Measurements from ENCODE around the gene NOTCH2.
"Not testable (repeated sequence)": the region's sequence is repeated elsewhere in the genome, so short reads cannot be mapped to it uniquely, and the experiment has no call there.

The NOTCH2 gene

DNA sequence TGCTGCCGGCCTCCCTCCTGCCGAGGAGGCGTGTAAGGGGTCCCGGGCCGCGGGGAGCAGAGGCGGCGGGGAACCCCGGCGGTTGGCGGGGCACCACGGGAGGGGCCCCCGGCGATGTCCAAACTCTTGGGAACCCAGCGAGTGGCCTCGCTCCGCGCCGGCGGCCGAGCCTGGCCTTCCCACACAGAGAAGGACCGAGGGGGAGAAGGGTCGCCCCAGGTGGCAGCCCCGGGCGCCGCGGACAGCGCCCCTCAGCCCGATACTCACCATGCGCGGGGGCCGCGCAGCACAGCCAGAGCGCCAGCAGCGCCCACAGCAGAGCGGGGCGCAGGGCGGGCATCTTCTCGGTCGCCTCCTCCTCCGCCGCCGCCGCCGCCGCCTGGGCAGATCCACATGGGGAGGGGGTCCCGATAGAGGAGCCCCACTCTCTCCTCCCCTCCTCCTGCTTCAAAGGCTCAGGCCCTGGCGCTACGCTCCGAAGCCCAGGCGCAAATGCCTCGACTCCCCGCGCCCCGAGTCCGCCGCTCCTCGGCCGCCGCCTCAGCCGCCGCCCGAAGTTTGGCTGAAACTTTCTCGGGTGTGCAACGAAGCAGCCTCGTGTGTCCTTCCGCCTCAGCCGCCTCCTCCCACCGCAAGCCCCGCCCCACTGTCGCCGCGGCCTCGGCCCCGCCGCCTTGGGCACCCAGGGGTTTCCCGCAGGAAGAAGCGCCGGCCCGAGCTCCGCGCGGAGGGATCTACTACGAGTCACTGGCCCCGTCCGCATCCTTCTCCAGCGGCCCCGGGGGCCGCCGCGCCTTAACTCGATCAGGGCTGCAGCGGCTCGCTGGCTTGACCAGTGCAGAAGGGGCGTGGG lies at the start of gene NOTCH2:
Gene NOTCH2, minus strand, starts transcription at position 596 of the 853 bp plus-strand sequence. Its CDS starts 256 bp downstream, at position 340.
- DNase-seq, result peak; percentile 55

DNA sequence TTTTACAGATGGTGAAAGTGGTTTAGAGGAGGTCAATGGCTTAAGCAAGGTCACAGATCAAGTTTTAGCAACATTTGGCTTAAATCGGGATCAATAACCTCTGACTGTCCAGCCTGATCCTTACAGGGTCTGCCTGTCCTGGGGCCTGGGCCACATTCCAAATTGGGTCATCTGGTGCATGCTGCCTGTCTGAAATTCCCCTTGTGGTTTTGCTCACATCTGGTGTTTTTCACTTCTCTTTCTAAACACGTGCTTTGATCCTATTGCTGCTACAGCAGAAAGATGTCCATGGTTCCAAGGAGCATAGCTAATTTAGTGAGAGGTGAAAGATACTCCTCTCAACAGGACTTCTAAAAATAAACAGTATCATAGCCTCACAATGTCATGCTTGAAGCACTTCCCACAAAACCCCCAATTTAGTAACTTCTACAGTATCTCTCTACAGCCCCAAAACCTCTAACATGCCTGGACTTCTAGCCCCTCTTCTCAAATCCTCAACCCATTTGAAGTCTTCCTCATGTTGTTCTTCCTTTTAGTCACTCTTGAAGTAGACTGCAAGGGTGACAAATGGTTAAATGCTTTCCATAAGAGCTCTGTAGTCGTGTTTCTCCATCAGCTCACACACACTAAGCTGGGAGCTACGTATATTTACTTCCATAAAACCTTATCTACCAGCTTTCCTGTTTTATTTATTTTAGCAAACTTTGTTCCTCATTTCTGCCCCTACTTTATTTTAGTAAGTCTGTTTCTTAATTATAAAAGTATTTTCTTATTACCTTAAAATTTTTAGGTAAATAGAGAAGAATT lies 48.1 kb upstream of the NOTCH2 start:
- DNase-seq, result not testable (repeated sequence)

DNA sequence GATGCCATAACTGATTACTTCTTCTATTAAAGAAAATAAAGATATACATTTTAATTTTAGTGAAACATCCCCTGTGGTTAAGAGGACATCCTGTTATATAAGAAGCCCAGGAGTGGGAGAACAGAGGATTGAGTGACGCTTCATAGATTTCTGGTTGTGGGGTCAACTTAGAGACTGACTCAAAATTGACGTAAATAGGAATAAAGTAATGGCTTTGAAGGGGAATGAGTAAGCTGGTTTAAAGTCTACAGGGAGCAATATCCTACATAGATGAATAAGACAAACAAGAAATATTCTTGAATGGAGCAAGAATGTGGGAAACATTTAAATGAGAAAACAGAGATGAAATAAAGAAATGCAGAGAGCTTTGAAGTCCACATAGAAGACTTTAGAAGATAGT lies 46.6 kb upstream of the NOTCH2 start:
- not testable (repeated sequence) for DNase-seq

DNA sequence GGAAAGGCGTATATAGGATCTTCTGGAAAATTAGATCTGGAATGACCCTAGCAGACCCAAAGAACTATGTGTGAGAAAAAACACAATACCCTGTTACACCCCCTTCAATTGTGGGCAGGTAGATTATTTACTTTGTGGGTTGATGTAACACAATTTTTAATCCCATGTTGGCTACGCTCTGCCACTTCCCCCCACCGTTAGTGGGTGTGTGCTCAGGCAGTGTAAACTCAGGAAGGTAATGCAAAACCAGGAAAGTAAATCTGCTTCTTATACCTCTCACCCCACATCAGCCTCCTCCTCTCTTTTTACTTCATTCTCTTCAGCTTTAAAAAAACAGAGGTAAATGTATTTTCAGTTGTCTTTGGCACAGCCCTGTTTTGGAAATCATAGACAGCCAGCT lies 43.7 kb upstream of the NOTCH2 start:
- DNase-seq, result not testable (repeated sequence)

DNA sequence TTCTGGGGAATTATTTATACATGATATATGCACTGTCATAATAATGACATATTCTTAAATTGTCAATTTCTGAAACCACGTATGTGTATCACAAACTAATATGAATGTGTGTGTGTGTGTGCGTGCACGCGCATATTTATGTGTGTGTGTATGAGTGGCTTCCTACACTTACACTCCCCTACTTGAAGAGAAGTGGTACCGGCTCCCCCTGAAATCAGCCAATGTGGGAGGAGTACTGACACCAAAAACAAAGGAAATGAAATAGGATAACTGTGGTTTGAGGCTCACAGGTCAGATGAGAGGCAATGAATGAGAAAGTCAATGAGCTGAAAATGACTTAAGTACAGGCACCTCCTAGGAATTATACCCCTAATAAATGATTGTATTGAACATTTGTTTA lies 42.8 kb upstream of the NOTCH2 start:
- DNase-seq, result not testable (repeated sequence)

DNA sequence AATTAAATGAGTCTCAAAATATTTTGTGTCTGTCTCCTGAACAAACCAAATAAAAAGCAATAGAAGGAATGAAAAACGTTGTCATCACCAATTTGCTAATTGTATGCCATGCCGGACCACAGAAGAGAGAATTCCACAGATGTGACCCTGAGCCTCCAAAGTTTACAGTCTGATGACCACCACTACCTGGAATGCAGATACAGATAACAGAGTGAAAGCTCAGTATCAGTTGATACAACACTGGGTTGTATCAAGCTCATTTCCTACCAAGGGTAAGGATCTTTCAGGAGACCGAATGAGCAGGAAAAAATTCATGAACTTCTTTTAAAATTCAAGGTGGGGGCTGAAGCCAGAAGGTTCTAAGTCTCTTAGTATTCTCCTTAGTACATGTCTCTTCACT lies 42.3 kb upstream of the NOTCH2 start:
- not testable (repeated sequence) for DNase-seq

DNA sequence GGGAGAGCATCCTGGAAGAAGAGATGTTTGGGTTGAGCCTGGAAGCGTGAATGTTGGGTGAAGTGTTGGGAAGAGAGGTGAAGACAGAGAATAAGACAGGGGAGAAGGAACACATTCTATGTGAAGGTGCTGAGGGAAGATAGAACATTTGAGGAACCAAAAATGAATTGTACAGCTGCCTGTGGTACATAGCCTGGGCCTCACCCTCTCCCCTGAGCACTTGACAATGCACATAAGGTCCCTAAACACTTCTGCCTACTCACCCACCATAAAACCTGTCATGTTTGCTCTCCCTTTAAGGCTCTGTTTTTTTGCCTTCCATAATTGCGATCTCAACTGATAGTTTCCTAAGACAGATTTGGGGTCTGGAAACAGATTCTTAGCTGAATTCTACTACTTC lies 41.5 kb upstream of the NOTCH2 start:
- not testable (repeated sequence) for DNase-seq

DNA sequence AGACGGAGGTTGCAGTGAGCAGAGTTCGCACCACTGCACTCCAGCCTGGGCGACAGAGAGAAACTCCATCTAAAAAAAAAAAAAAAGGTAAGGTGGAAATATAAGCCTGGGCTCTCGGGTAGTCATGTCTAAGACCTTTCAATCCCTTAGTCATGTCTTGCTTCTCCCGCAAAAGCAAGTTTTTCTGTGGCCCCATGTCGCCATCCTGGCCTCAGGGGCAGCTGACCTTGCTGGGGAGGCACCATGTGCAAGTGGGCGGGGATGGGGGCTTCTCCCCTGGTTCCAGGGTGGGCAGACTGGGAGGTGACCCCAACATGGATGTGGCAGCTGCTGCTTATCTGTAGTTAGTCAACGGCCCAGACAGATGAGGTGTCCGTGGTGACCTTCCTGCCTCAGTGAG lies 40.2 kb upstream of the NOTCH2 start:
- not testable (repeated sequence) for DNase-seq

DNA sequence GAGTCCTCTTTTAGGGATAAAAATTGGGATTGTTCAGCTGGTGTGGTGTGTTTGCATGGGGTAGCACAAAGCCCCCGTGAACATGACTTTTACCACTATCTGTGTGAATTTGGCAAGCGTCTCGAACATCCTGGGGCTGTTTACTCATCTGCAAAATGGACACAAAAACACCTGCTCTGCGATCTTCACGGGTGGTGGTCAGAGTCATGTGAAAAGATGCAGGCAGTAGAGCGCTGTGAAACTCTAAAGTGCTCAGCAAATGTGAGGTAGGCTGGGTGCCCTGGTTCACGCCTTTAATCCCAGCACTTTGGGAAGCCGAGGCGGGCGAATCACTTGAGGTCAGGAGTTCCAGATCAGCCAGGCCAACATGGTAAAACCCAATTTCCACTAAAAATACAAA lies 39.7 kb upstream of the NOTCH2 start:
- DNase-seq, result not testable (repeated sequence)

DNA sequence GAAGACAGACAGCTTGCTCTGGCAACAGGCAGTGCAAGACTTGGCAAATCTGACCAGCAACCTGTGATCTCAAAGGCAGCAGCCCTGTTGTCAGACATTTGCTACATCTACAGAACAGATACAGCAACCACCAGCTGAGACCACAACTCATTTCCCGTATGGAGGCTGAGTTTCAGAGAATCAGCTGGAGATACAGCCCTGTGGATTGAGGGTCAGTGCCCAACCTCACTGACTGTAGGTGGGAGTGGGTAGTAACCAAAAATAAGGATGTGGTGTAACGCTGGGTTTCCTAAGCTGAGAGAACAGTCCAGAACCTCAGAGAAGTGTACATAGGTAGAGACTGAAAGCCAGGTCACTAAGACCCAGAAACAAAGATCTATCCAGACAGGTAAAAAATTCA lies 35.8 kb upstream of the NOTCH2 start:
- DNase-seq, result not testable (repeated sequence)

DNA sequence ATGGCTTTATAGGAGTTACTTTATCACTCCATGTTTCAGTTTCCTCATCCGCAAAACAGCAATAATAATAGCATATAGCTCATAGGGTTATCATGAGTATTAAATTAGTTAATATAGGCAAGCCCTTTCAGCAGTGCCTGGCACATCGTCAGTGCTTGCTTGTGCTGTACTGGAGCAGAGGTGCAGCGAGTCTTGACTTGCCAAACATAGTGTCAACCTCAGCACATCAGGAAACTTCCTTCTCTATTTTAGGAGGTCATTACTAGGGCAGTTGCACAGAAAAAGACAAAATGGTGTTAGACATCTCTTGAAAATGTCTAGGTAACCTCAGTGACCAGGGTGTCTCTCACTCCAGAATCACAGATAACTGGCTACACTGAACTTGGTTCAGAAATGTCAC lies 34.3 kb upstream of the NOTCH2 start:
- not testable (repeated sequence) for DNase-seq

DNA sequence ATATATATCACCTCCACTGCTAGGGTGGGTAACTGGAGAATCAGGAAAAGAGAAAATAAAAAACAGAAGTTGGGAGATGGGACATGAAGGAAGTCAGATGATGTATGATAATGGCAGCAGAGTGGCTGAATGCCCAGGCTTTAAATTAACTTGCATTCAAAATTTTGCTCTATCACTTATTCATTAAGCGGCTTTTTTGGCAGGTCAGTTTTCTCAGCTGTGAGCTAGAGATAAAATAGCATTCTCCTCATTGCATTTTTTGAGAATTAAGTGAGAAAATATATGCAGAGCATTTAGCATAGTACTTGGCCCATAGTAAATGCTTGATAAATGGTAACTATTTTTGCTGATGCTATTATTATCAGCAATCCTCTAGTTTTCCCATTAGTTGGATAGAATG lies 32.1 kb upstream of the NOTCH2 start:
- not testable (repeated sequence) for DNase-seq

DNA sequence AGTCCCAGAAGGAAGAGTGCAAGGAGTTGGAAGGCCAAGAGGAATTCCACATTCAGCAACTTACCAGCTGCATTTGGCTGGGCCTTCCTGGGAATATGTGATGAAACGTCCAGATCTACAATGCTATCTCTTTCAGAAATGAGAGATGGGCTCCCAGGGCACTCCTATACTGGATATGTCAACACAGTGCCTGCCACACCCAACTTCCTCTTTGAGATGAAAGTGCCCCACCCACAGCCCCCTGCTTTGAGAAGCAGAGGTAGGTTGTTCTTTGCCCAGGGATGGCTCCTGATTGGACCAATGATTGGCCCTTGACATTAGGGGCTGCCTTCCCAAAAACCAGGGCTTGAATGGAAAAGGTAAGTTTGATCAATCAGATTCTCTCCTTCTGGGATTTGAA lies 31.1 kb upstream of the NOTCH2 start:
- DNase-seq, result not testable (repeated sequence)

DNA sequence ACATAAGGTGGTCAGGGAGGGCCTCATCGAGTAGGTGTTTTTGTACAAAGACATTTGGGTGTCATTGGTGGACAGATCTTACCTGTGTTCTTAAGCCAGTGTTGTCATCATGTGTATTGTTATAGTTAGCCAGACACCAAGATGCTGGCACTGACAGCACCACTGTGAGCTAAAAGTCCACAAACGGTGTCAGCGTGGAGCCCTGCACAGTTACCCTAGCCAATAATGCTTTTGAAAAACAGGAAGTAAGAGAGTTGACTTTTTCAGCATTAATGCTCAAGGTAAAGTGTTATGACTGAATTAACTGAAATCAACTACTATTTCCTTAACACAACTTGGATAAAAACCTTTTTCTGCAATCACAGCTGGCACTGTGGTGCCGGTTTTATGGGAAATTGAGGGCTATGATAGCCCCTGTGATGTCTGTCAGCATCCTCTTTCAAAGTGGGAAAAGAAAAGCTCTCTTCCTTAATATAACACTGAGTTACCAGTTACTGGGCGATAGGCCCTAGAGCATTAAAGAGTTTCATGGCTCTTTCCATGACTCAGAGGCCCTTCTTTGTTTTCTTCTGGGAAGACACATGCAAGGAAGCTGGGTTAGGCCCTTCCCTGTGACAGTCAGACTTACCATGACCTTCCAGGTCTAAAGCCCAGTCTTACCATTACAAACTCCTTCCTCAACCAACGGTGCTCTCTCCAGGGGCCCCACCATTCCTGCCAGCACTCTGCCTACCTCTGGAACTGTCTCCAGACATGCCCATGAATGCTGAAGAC lies 29.7 kb upstream of the NOTCH2 start:
- not testable (repeated sequence) for DNase-seq

DNA sequence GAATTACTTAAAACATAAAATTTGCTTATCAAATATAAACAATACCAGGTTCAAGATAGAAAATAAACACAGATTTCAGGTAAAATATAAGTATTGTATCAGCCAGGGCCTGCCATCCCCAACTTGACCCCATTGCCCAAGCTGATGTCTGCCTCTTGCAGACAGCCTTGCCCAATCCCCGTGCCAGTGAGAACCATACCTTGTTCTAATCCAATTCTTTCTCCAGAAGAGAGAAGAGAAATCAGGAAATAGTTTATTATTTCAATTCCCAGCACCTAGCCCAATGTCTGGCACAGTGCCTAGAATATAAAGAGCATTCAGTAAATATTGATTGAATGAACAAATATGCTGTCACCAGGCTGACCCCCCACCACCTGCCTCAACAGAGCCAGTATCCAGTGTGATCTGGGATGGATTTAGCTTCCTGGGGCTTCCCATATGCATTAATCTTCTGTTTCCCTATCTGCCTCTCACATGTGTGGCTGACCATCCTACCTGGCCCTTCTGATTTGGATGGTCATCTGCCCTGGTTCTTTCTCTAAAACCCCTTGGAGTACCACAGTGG lies 27.6 kb upstream of the NOTCH2 start:
- DNase-seq, result peak; percentile 6

DNA sequence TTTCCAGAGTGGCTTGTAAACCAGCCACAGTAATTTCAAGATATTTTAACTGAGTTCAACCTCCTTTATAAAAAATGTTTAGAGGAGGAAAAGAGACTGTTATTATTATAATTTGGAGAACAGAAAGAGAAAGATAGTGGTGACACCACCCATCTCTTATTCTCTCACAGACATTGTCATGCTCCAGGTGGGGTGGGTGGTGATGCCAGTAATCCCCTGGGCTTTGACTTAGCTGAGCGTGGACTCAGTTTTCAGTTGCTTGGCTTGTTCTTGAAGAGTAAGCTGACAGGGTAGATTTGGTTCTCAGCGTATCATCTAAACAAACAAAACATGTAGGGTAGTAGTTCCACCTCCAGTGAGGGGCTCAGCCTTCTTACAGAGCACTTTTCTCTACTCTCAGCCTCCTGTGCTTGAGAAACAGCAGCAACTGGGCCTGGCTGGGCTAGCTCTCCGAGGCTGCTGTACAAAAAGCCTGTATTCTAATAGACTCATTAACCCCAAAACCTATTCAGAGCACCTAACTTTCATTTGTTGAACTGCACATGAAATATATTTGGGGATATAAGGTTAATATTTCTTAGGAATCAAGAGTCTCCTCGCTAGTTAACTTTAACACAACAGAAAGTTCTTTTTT lies 24.2 kb upstream of the NOTCH2 start:
- DNase-seq, result not testable (repeated sequence)

DNA sequence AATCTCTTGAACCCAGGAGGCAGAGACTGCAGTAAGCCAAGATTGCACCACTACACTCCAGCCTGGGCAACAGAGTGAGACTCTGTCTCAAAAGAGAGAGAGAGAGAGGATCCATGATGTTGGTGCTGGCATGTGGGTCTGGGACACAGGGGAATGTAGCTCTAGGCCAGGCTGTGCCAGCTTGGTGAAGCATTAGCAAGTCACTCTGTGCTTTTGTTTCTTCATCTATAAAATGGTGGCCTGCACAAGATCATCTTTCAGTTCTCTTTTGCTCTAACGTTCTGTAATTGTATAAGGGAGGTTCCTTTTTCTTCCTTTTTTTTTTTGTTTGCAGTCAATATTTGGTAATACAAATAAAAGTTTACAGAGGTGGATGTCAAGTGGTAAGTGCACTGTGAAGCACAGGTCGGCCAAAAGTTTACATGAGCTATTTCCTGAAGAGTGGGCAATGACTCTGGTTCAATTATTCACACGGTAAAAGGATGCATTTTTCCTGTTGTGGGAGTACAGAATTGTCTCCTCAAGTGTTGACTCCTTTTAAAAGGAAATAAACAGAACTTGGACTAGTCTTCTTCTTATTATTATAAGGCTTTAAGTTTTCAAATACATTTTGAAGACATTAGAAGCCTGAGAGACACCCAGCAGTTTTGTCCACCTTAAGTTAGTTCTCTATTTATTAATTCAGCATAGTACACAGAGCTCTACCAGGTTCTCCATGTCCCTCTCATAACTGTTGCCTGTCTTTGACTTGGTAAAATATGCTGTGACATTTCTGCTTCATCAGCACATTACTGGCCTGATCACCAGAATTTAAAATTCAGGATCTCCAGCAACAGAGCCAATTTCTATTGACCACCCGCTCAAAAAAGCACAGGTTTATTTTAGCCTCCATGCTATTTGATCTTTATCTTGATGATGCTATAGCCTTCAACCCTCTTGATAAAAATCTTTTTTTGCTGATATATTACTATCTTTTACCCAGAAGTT lies 23.1 kb upstream of the NOTCH2 start:
- not testable (repeated sequence) for DNase-seq

DNA sequence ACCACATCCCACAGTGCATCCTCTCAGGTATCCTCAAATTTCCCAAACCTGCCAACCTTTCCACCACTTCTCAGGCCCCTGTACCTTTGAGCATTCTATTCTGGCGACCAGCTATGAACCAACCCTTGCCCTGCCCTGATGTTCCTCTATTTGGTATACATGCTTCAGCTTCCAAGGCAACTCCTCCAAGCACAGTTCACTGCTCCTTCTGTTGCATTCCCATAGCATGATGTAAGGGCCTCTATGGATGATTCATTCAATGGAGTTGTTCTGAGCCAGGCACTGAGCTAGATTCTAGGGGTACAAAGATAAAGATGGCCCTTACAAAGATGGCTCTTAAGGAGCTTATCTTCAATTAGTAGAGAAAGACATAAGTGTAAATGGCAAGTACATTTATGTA lies 21.4 kb upstream of the NOTCH2 start:
- DNase-seq, result not testable (repeated sequence)

DNA sequence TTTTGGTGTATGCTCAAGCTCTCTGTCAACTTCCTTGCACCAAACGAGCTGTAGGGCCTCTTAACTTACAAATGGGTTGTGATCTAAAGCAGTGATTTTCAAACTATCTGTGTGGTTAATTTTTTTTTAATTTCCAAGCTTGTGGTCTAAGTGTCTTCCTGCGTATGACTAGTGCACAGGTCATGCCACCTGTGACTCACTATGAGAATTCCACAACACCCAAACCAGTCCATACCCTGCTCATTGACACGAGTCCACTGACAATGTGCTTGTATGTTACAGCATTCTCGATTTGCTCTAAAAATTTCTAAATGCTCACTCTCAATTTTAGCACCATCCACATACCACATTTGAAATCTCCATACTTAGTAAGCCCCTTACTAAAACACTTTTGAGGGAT lies 18.5 kb upstream of the NOTCH2 start:
- DNase-seq, result not testable (repeated sequence)

DNA sequence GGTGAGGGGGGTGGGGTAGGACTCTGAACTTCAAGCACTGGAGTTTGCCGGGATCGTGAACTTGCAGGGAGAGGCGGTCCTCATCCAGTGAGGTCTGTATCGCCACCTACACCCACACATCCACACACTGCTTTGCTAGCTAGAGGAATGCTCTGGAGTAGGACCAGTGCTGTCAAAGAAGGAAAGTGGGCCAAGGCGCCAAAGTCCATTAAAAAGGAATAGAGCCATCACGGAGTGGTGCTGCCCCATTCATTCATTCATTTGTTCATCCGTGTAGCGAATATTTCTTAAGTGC lies 405 bp upstream of the NOTCH2 start:
- DNase-seq, result not testable (repeated sequence)

DNA sequence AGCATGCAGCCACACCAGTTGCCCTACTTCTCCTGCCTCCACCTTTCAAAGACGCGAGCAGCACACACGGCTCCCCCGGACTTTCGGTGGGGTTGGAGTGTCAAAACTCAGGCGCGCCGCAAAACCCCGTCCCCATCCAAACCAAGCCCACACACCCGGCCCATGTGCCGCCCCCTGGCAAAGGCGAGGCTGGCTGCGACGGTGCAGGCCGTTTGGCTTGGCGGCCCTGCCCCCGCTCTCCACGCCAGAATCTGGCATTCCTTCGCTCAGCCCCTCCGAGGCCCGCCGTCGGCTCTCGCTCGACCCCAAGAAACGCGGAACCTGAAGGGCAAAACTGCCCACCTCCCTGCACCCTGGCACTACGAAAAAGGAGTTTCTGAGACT lies 787 bp downstream of the NOTCH2 start:
- DNase-seq, result not testable (repeated sequence)
